ENCODE results near the gene PRSS1. TPM values are rescaled to one million over a fixed set of nuclear protein-coding genes. Genes with fewer than 3 reads are reported as not detected.

Gene PRSS1
- polyA plus RNA-seq, 1 experiment, result not detected

DNA sequence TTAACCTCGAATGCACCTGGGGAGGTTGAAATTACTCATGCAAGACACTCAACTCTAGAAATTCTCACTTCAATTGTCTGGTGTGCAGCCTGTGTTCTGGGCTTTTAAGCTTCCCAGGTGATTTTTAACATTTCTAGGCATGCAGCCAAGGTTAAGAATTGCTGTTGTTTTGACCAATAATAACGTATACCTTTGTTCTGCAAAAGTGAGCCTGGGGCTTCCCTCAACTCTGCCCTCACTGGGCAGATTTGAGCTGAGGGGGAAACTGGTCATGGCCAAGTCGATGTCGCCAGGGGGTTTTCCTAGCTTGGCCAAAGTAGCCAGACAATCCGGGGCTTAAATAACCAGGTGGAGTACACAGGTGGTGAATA, 22.1 kb downstream of the PRSS1 start:
- Histone ChIP-seq H3K27ac (ENCODE audit: low read depth, low read length) (no peak overlapping the region), H3K9me3 (ENCODE audit: control insufficient read depth, insufficient read depth, low read length) (no peaks in the 10 kb centered on the region), H3K27me3 (ENCODE audit: control insufficient read depth, insufficient read depth, low read length) (peaks cover 4% of the 10 kb centered on the region), H3K4me3 (ENCODE audit: low read depth, low read length) (no peak overlapping the region)
- CTCF ChIA-PET, result interaction anchor here (1.0 to 1.1 kb wide), 2 partner anchors 12 to 256 kb away, joined by 3 to 5 read pairs; no protein-coding TSS in a partner anchor
- TF ChIP-seq, protein P1, sequence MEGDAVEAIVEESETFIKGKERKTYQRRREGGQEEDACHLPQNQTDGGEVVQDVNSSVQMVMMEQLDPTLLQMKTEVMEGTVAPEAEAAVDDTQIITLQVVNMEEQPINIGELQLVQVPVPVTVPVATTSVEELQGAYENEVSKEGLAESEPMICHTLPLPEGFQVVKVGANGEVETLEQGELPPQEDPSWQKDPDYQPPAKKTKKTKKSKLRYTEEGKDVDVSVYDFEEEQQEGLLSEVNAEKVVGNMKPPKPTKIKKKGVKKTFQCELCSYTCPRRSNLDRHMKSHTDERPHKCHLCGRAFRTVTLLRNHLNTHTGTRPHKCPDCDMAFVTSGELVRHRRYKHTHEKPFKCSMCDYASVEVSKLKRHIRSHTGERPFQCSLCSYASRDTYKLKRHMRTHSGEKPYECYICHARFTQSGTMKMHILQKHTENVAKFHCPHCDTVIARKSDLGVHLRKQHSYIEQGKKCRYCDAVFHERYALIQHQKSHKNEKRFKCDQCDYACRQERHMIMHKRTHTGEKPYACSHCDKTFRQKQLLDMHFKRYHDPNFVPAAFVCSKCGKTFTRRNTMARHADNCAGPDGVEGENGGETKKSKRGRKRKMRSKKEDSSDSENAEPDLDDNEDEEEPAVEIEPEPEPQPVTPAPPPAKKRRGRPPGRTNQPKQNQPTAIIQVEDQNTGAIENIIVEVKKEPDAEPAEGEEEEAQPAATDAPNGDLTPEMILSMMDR (IDR thresholded peaks at IDR 0.05; ENCODE audit: low read depth, low read length), result no peak
- POLR2A ChIA-PET, result no interaction called here
- DNase-seq (ENCODE audit: low read depth, low spot score), result no peak

DNA sequence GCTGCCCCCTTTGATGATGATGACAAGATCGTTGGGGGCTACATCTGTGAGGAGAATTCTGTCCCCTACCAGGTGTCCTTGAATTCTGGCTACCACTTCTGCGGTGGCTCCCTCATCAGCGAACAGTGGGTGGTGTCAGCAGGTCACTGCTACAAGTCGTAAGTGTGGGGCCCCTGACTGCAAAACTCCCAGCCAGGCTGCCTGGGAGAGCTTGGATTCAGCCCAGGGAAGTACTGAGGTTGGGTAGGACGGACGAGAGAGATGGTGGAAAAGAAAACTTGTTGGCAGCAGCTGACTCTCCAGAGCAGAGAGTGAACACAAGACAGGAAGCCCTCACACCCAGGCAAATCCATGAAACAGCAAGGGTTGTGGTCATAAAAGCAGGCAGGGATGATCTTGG, 22.8 kb downstream of the PRSS1 start:
- ChIA-PET POLR2A (no interaction called here), CTCF (interaction anchor here (1.1 kb wide), 1 partner anchor 11 kb away, joined by 5 read pairs; no protein-coding TSS in a partner anchor)
- no peak for DNase-seq (ENCODE audit: low read depth, low spot score)
- TF ChIP-seq, protein P1 (IDR thresholded peaks at IDR 0.05; ENCODE audit: low read depth, low read length), result no peak
- peaks cover 4% of the 10 kb centered on the region for H3K27me3 ChIP-seq (ENCODE audit: control insufficient read depth, insufficient read depth, low read length)
- H3K27ac ChIP-seq (ENCODE audit: low read depth, low read length), result no peak overlapping the region
- no peaks in the 10 kb centered on the region for H3K9me3 ChIP-seq (ENCODE audit: control insufficient read depth, insufficient read depth, low read length)
- H3K4me3 ChIP-seq (ENCODE audit: low read depth, low read length), result no peak overlapping the region

DNA sequence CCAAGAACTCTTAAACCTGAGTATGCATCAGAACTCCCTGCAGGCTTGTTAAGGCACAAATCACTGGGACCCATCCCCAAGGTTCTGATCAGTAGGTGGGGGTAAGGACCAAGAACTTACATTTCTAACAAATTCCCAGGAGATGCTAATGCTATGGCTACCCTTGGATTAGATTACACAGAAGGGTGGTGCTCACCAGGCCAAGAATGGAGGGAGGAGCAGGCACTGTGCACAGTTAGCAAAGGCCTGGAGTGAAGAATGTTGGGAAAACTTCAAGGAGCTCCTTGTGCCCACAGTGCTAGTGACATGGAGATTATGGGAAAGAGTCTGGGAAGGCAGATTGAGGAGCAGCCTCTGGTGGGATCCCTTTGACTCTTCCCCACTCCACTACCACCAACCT, 23.4 kb downstream of the PRSS1 start:
- ChIA-PET CTCF (interaction anchor here (1.0 kb wide), 1 partner anchor 11 kb away, joined by 3 read pairs; no protein-coding TSS in a partner anchor), POLR2A (no interaction called here)
- no peak for DNase-seq (ENCODE audit: low read depth, low spot score)
- Histone ChIP-seq H3K27me3 (ENCODE audit: control insufficient read depth, insufficient read depth, low read length) (peaks cover 4% of the 10 kb centered on the region), H3K9me3 (ENCODE audit: control insufficient read depth, insufficient read depth, low read length) (no peaks in the 10 kb centered on the region), H3K27ac (ENCODE audit: low read depth, low read length) (no peak overlapping the region), H3K4me3 (ENCODE audit: low read depth, low read length) (no peak overlapping the region)
- TF ChIP-seq, protein P1 (IDR thresholded peaks at IDR 0.05; ENCODE audit: low read depth, low read length), result no peak

DNA sequence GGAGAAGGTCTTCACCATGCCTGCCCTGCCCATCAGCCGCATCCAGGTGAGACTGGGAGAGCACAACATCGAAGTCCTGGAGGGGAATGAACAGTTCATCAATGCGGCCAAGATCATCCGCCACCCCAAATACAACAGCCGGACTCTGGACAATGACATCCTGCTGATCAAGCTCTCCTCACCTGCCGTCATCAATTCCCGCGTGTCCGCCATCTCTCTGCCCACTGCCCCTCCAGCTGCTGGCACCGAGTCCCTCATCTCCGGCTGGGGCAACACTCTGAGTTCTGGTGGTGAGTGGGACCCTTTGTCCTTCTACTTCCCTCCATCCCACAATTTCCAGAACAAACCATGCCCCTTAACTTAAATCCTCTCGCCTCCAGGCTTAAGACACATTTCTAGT, 24.0 kb downstream of the PRSS1 start:
- ChIA-PET POLR2A (no interaction called here), CTCF (interaction anchor here (1.0 kb wide), 1 partner anchor 10 kb away, joined by 3 read pairs; no protein-coding TSS in a partner anchor)
- no peak overlapping the region for H3K4me3 ChIP-seq (ENCODE audit: low read depth, low read length)
- peaks cover 4% of the 10 kb centered on the region for H3K27me3 ChIP-seq (ENCODE audit: control insufficient read depth, insufficient read depth, low read length)
- H3K9me3 ChIP-seq (ENCODE audit: control insufficient read depth, insufficient read depth, low read length), result no peaks in the 10 kb centered on the region
- no peak overlapping the region for H3K27ac ChIP-seq (ENCODE audit: low read depth, low read length)
- TF ChIP-seq, protein P1 (IDR thresholded peaks at IDR 0.05; ENCODE audit: low read depth, low read length), result no peak
- DNase-seq (ENCODE audit: low read depth, low spot score), result no peak

DNA sequence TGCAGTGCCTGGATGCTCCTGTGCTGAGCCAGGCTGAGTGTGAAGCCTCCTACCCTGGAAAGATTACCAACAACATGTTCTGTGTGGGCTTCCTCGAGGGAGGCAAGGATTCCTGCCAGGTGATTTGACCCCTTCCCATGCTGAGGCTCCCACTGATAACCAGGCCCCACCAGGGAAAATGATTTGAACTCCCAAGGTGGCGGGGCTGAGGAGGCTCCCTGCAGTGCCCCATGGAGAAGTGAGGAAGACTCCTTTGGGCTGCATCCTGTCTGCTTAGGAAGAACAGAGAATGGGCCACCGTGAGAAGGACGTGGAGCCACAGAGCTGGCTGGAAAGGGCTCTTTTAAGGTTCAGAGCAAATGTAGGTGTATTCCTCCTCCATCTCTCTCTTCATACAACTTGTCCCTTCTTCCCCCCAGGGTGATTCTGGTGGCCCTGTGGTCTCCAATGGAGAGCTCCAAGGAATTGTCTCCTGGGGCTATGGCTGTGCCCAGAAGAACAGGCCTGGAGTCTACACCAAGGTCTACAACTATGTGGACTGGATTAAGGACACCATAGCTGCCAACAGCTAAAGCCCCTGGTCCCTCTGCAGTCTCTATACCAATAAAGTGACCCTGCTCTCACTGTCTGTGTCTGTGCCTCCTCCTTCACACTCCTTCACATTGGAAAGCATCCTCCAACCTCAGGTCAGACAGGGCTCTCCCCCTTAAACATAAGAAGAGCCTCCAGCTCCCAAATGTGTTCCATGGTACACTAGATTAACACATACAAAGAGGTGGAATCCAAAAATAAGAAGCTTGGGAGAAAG, 24.9 kb downstream of the PRSS1 start:
- ChIA-PET CTCF (interaction anchor here (0.9 to 1.9 kb wide), 3 partner anchors 9 to 417 kb away, joined by 4 to 6 read pairs (median 5); no protein-coding TSS in a partner anchor), POLR2A (no interaction called here)
- TF ChIP-seq, protein P1 (IDR thresholded peaks at IDR 0.05; ENCODE audit: low read depth, low read length), result no peak
- peaks cover 4% of the 10 kb centered on the region for H3K27me3 ChIP-seq (ENCODE audit: control insufficient read depth, insufficient read depth, low read length)
- no peak for DNase-seq (ENCODE audit: low read depth, low spot score)
- H3K9me3 ChIP-seq (ENCODE audit: control insufficient read depth, insufficient read depth, low read length), result no peaks in the 10 kb centered on the region
- no peak overlapping the region for H3K4me3 ChIP-seq (ENCODE audit: low read depth, low read length)
- no peak overlapping the region for H3K27ac ChIP-seq (ENCODE audit: low read depth, low read length)
